Spleen (tissue), 11 donors: ENCODE results near the gene NMNAT3. TPM values are rescaled to one million over a fixed set of nuclear protein-coding genes. Genes with fewer than 3 reads are reported as not detected.

Experiments used
- DNase-seq: peaks from one replicate; pipeline ENCODE4 v3.0.0-alpha.2; 2020
- H3K27ac ChIP-seq, 8 donors: fragments of 200-600 bp; sonication (generic) in 7 of 8; 1 replicate in 4 of 8; 2 replicates in 4 of 8; pipeline versions ENCODE4 v1.5.0 to v1.8.0; 2016 to 2021; ENCODE audit warnings: inconsistent platforms in 4 of 8, mild to moderate bottlenecking in 4 of 8, moderate library complexity in 1 of 8
- H3K27me3 ChIP-seq, 7 donors: fragments of 200-600 bp; sonication (generic) in 6 of 7; replicated peaks in 1 of 7; 1 replicate in 4 of 7; 2 replicates in 3 of 7; pipeline versions ENCODE4 v1.5.0 to v1.8.0; 2016 to 2021; ENCODE audit warnings: inconsistent platforms in 3 of 7, mild to moderate bottlenecking in 1 of 7
- H3K36me3 ChIP-seq, 6 donors: fragments of 200-600 bp; sonication (generic) in 5 of 6; 1 replicate in 4 of 6; 2 replicates in 2 of 6; pipeline versions ENCODE4 v1.5.0 to v1.8.0; 2016 to 2021; ENCODE audit warnings: inconsistent platforms in 2 of 6
- H3K4me1 ChIP-seq, 6 donors: fragments of 200-600 bp; sonication (generic) in 5 of 6; 1 replicate in 3 of 6; 2 replicates in 3 of 6; pipeline versions ENCODE4 v1.5.0 to v1.8.0; 2016 to 2021; ENCODE audit warnings: inconsistent platforms in 3 of 6
- H3K4me3 ChIP-seq, 8 donors: fragments of 200-600 bp; sonication (generic) in 7 of 8; 1 replicate in 4 of 8; 2 replicates in 4 of 8; pipeline versions ENCODE4 v1.5.0 to v1.8.0; 2016 to 2021; ENCODE audit warnings: inconsistent platforms in 4 of 8, mild to moderate bottlenecking in 4 of 8, moderate library complexity in 2 of 8
- H3K9me3 ChIP-seq, 8 donors: fragments of 200-600 bp; sonication (generic) in 7 of 8; 1 replicate in 4 of 8; 2 replicates in 4 of 8; pipeline versions ENCODE4 v1.5.0 to v1.8.0; 2016 to 2021; ENCODE audit warnings: inconsistent platforms in 4 of 8
- POLR2A ChIP-seq, 3 donors: fragments of 450-650 bp; IDR thresholded peaks; one replicate each; pipeline ENCODE4 v1.5.1; 2017; ENCODE audit warnings: antibody characterized with exemption in 3 of 3, mild to moderate bottlenecking in 1 of 3
- POLR2AphosphoS5 ChIP-seq, 3 donors: sonication (generic); formaldehyde crosslinking; IDR thresholded peaks; one replicate each; pipeline ENCODE4 v1.5.1; 2017; ENCODE audit warnings: antibody characterized with exemption in 3 of 3
- WGBS, 5 donors: extraction: QIAGEN DNeasy Blood & Tissue Kit in 3 of 5; methylation state at CpG; one replicate each; pipeline versions ENCODE4 v1.1.5 to v1.1.7; 2013 to 2018; 5-methylcytosine and 5-hydroxymethylcytosine counted together
- intact Hi-C: fragments of 100-400 bp; cut with DNase I; formaldehyde crosslinking; loops from one replicate; pipeline ENCODE4 v1.15.0; 2023; ENCODE audit warnings: low total_unique reads
- polyA plus RNA-seq, 3 donors: library from polyadenylated mRNA; stranded (reverse); fragments of 200-250 nt; gene quantifications; one replicate each; pipeline ENCODE4 v1.2.1, GENCODE V29; 2013
- total RNA-seq, 7 donors: library from RNA; depleted of rRNA in 3 of 7; stranded (reverse); fragments of >200 nt in 3 of 7; fragmentation: NEBNext Ultra II Directional in 4 of 7; extraction: Animal tissue kit (Norgen Biotek cat#: 25700) in 4 of 7; gene quantifications; one replicate each; pipeline versions ENCODE4 v1.1.0 to v1.2.1, GENCODE V29; 2016 to 2021
- TF ChIP-seq, protein P1 (sequence below), 11 experiments: fragments of 200-600 bp in 7 of 11; fragments of 450-650 bp in 4 of 11; sonication (generic) in 4 of 11; IDR thresholded peaks in 8 of 11; conservative IDR thresholded peaks in 3 of 11; 1 replicate in 7 of 11; 2 replicates in 4 of 11; pipeline versions ENCODE4 v1.4.0 to v1.8.0; 2016 to 2021; ENCODE audit warnings: antibody characterized with exemption in 11 of 11, inconsistent platforms in 4 of 11, mild to moderate bottlenecking in 1 of 11
- donor health status: healthy with polysubstance abuse.
- donor health status: DM: no; HTN: no; CAD: no; lungs with moderate emphysema.
- donor health status: DM: no; HTN: no; CAD: no.
- donor health status: Bipolar disorder and iron deficiency.
- donor health status: healthy.
- donor health status: DM: no; HTN: no; CAD: no.
- donor health status: DM: yes; HTN: yes; CAD: no.

NMNAT3 gene
- total and polyA plus RNA-seq, 10 donors: 2.6 to 12.5 (median 7.0) TPM

- Histone ChIP-seq H3K9me3 (no peaks in the 10 kb centered on the region), H3K4me1 (peaks cover 0 to 17% (median 2%) of the 10 kb centered on the region in 6 donors), H3K4me3 (no peak overlapping the region), H3K27me3 (no peaks in the 10 kb centered on the region), H3K27ac (no peak overlapping the region), H3K36me3 (no peaks in the 10 kb centered on the region)
- no peak for DNase-seq
- 95 to 100% (median 98%) methylated on average over 2 of the region's 2 CpGs for WGBS, 5 donors
- intact Hi-C loops: no loop called here
- TF ChIP-seq, protein P1, sequence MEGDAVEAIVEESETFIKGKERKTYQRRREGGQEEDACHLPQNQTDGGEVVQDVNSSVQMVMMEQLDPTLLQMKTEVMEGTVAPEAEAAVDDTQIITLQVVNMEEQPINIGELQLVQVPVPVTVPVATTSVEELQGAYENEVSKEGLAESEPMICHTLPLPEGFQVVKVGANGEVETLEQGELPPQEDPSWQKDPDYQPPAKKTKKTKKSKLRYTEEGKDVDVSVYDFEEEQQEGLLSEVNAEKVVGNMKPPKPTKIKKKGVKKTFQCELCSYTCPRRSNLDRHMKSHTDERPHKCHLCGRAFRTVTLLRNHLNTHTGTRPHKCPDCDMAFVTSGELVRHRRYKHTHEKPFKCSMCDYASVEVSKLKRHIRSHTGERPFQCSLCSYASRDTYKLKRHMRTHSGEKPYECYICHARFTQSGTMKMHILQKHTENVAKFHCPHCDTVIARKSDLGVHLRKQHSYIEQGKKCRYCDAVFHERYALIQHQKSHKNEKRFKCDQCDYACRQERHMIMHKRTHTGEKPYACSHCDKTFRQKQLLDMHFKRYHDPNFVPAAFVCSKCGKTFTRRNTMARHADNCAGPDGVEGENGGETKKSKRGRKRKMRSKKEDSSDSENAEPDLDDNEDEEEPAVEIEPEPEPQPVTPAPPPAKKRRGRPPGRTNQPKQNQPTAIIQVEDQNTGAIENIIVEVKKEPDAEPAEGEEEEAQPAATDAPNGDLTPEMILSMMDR (IDR thresholded peaks at IDR 0.05 in 8 of 11, conservative IDR thresholded peaks at IDR 0.05 in 3 of 11): no peak
- TF ChIP-seq POLR2AphosphoS5 (IDR thresholded peaks at IDR 0.05): no peak
- TF ChIP-seq POLR2A (IDR thresholded peaks at IDR 0.05): no peak
Observed at GRCh38 chr3:139528281-139528680, 149.5 kb downstream of the NMNAT3 start.

- no peak for TF ChIP-seq POLR2A (IDR thresholded peaks at IDR 0.05)
- TF ChIP-seq POLR2AphosphoS5 (IDR thresholded peaks at IDR 0.05): no peak
- TF ChIP-seq, protein P1 (IDR thresholded peaks at IDR 0.05 in 8 of 11, conservative IDR thresholded peaks at IDR 0.05 in 3 of 11): no peak
- WGBS, 5 donors: 80 to 97% (median 87%) methylated on average over 5 of the region's 5 CpGs
- H3K27ac ChIP-seq: no peak overlapping the region
- intact Hi-C loops: no loop called here
- H3K4me1 ChIP-seq: peaks cover 0 to 6% (median 0%) of the 10 kb centered on the region in 6 donors
- H3K9me3 ChIP-seq: no peaks in the 10 kb centered on the region
- no peaks in the 10 kb centered on the region for H3K36me3 ChIP-seq
- H3K4me3 ChIP-seq: no peak overlapping the region
- H3K27me3 ChIP-seq: no peaks in the 10 kb centered on the region
- no peak for DNase-seq
Observed at GRCh38 chr3:139527265-139527664, 150.5 kb downstream of the NMNAT3 start.

- intact Hi-C loops: no loop called here
- no peak for DNase-seq
- 88 to 96% (median 94%) methylated on average over 2 of the region's 2 CpGs; no CpG with 5 or more reads in 1 of the 5 donors for WGBS, 5 donors
Observed at GRCh38 chr3:139526146-139526545, 151.6 kb downstream of the NMNAT3 start.

GRCh38 chr3:139524841-139525636, 152.7 kb downstream of the NMNAT3 start:
- no peak for DNase-seq
- no peak overlapping the region for H3K27ac ChIP-seq
- H3K27me3 ChIP-seq: no peaks in the 10 kb centered on the region
- H3K4me1 ChIP-seq: peaks cover 0 to 10% (median 0%) of the 10 kb centered on the region in 6 donors
- 87 to 95% (median 93%) methylated on average over 6 to 7 of the region's 7 CpGs for WGBS, 5 donors
- no peak overlapping the region for H3K4me3 ChIP-seq
- intact Hi-C loops: no loop called here
- TF ChIP-seq POLR2AphosphoS5 (IDR thresholded peaks at IDR 0.05): no peak
- TF ChIP-seq, protein P1 (IDR thresholded peaks at IDR 0.05 in 8 of 11, conservative IDR thresholded peaks at IDR 0.05 in 3 of 11): no peak
- TF ChIP-seq POLR2A (IDR thresholded peaks at IDR 0.05): no peak
- no peaks in the 10 kb centered on the region for H3K36me3 ChIP-seq
- H3K9me3 ChIP-seq: no peaks in the 10 kb centered on the region

More at GRCh38 chr3:139526146-139526545, 151.6 kb downstream of the NMNAT3 start:
- no peaks in the 10 kb centered on the region for H3K27me3 ChIP-seq
- H3K27ac ChIP-seq: no peak overlapping the region
- peaks cover 0 to 7% (median 0%) of the 10 kb centered on the region in 6 donors for H3K4me1 ChIP-seq
- no peak overlapping the region for H3K4me3 ChIP-seq
- no peaks in the 10 kb centered on the region for H3K9me3 ChIP-seq
- H3K36me3 ChIP-seq: no peaks in the 10 kb centered on the region
- TF ChIP-seq POLR2AphosphoS5 (IDR thresholded peaks at IDR 0.05): no peak
